Measurements from ENCODE around the gene THRAP3. TPM values are rescaled to one million over a fixed set of nuclear protein-coding genes. Genes with fewer than 3 reads are reported as not detected.

Gene THRAP3
- total and polyA plus RNA-seq, 7 donors = 25.4 to 104 (median 77.8) TPM

DNA sequence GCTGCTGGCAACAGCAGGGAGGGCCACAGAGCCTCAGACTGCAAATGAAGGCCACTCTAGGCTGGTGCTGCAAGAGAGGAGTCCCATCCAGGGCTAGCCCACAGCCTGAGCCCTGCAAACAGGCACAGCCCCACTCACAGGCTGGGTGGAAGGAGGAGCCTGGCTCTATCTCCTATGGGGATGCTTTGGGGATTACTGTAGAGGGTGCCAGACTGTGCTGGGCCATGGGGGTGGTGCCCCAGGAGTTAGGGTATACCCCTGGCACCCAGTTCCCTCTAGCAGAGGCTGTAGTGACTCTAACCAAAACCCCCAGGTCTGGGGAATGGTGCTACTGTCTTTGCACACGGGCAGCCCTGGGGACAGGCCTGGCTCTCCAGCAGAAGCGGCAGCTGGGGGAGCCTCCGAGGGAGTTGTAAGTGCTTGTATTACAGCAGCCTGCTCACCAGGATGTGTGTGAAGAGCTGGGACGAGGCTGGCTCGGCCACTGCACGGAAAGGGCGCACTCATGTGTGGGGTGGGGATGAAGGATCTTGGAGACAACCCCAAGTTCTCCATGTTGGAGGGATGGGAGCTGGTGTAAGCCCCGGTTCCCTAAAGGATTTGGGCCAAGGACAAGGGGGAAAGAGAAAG lies 122.6 kb downstream of the THRAP3 start:
- no peaks in the 10 kb centered on the region for H3K9me3 ChIP-seq
- TF ChIP-seq EP300 (IDR thresholded peaks at IDR 0.05) = no peak
- TF ChIP-seq POLR2AphosphoS5 (IDR thresholded peaks at IDR 0.05) = no peak
- TF ChIP-seq POLR2A (IDR thresholded peaks at IDR 0.05) = no peak
- H3K27me3 ChIP-seq = no peaks in the 10 kb centered on the region
- H3K27ac ChIP-seq = no peak overlapping the region
- peaks cover 34 to 64% (median 49%) of the 10 kb centered on the region in 4 donors for H3K36me3 ChIP-seq
- no peak for DNase-seq
- peaks cover 0 to 36% (median 29%) of the 10 kb centered on the region in 4 donors for H3K4me1 ChIP-seq
- WGBS, 2 donors = 93 to 94% methylated on average over 8 of the region's 8 CpGs
- H3K4me3 ChIP-seq = no peak overlapping the region
- intact Hi-C loops (cut with DNase I) = no loop called here

DNA sequence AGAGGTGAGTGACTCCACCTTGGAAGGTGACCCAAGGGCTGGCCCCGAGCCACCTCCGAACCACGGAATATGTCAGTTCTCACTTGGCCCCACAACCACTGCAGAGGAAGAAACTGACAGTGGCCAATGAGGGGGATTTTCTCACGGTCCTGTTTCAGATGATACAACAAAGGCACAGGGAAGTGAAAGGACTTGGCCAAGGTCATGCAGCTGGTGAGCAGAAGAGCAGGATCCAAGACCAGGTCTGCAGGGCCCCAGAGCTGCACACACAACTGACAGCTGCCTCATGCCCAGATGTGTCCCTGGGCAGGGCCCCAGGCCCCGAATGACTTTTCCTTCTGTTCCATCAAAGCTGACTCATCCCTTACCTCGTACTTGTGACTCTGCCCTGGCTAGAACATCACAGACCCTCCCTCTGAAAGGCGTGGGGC lies 125.0 kb downstream of the THRAP3 start:
- H3K27me3 ChIP-seq = no peaks in the 10 kb centered on the region
- 63 to 65% methylated on average over 7 of the region's 7 CpGs for WGBS, 2 donors
- peaks cover 0 to 47% (median 39%) of the 10 kb centered on the region in 4 donors for H3K4me1 ChIP-seq
- H3K36me3 ChIP-seq = peaks cover 39 to 57% (median 51%) of the 10 kb centered on the region in 4 donors
- H3K27ac ChIP-seq = peak overlapping the region; percentile 77 to 88 (median 81)
- no peak overlapping the region for H3K4me3 ChIP-seq
- H3K9me3 ChIP-seq = no peaks in the 10 kb centered on the region
- DNase-seq = no peak
- intact Hi-C loops (cut with DNase I) = no loop called here
- TF ChIP-seq POLR2AphosphoS5 (IDR thresholded peaks at IDR 0.05) (no peak), EP300 (IDR thresholded peaks at IDR 0.05) (no peak), POLR2A (IDR thresholded peaks at IDR 0.05) (no peak)
- TF ChIP-seq, protein P1, sequence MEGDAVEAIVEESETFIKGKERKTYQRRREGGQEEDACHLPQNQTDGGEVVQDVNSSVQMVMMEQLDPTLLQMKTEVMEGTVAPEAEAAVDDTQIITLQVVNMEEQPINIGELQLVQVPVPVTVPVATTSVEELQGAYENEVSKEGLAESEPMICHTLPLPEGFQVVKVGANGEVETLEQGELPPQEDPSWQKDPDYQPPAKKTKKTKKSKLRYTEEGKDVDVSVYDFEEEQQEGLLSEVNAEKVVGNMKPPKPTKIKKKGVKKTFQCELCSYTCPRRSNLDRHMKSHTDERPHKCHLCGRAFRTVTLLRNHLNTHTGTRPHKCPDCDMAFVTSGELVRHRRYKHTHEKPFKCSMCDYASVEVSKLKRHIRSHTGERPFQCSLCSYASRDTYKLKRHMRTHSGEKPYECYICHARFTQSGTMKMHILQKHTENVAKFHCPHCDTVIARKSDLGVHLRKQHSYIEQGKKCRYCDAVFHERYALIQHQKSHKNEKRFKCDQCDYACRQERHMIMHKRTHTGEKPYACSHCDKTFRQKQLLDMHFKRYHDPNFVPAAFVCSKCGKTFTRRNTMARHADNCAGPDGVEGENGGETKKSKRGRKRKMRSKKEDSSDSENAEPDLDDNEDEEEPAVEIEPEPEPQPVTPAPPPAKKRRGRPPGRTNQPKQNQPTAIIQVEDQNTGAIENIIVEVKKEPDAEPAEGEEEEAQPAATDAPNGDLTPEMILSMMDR (IDR thresholded peaks at IDR 0.05) = no peak

DNA sequence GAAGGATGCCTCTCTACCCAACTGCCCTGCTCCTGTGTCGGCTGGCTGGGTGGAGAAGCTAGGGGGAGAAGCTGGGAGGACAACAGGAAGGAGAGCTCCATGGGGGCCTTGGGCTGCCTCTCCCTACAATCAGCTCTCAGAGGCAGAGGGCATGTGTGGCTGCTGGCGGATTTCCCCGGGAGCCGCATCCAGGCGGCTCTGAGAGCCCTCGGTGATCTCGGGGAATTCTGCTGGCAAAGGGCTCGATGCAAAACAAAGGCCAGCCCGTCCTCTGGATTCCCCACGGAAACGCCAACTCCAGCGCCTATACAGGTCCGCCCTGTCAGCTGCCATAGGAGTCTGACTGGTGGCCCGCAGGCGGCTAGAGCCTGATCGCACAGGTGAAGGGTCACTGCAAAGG lies 125.6 kb downstream of the THRAP3 start:
- intact Hi-C loops (cut with DNase I) = loop anchor here (2.0 kb wide), 1 partner anchor 19 kb away; no protein-coding TSS in a partner anchor
- Histone ChIP-seq H3K4me3 (no peak overlapping the region), H3K4me1 (peaks cover 0 to 47% (median 39%) of the 10 kb centered on the region in 4 donors), H3K27ac (peak overlapping the region; percentile 77 to 88 (median 81)), H3K27me3 (no peaks in the 10 kb centered on the region), H3K9me3 (no peaks in the 10 kb centered on the region), H3K36me3 (peaks cover 39 to 62% (median 52%) of the 10 kb centered on the region in 4 donors)
- TF ChIP-seq, protein P1 (IDR thresholded peaks at IDR 0.05) = no peak
- TF ChIP-seq EP300 (IDR thresholded peaks at IDR 0.05) (no peak), POLR2AphosphoS5 (IDR thresholded peaks at IDR 0.05) (no peak)
- DNase-seq = no peak
- WGBS, 2 donors = 89% methylated on average over 16 of the region's 16 CpGs

DNA sequence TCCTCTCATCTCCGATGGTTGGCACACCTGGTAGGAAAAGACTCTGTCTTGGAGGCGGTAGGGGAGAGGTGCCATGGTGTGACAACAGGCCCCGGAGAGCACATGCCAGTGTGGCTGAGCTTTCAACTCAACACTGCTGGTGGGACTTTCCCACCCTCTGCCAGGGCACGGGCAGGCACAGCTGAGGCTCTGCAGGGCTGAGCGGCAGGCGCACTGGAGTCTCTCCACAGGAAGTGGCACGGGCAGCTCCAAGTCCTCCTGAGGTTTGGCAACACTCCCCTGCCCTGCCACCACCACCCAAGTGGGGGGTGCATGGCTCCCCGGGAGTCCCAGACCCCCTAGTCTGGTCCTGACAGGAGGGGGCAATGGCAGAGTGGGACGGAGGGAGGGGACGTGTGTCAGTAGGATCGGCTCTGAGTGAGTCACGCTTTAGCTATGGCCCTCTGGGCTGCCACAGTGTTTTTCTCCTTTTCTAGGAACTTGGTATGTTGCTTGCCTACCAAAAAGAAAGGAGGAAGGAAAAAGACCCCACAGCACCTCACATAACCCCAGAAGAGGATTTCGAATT lies 126.5 kb downstream of the THRAP3 start:
- Histone ChIP-seq H3K36me3 (peaks cover 33 to 62% (median 51%) of the 10 kb centered on the region in 4 donors), H3K27ac (peak overlapping the region; percentile 77 to 88 (median 81)), H3K9me3 (no peaks in the 10 kb centered on the region), H3K4me1 (peaks cover 0 to 47% (median 39%) of the 10 kb centered on the region in 4 donors), H3K27me3 (no peaks in the 10 kb centered on the region), H3K4me3 (no peak overlapping the region)
- intact Hi-C loops (cut with DNase I) = loop anchor here (2.0 kb wide), 1 partner anchor 18 kb away; no protein-coding TSS in a partner anchor
- DNase-seq = peak; percentile 77
- TF ChIP-seq EP300 (IDR thresholded peaks at IDR 0.05) (no peak), POLR2AphosphoS5 (IDR thresholded peaks at IDR 0.05) (no peak), POLR2A (IDR thresholded peaks at IDR 0.05) (no peak)
- TF ChIP-seq, protein P1 (IDR thresholded peaks at IDR 0.05) = no peak
- 42 to 78% methylated on average over 13 of the region's 13 CpGs for WGBS, 2 donors

DNA sequence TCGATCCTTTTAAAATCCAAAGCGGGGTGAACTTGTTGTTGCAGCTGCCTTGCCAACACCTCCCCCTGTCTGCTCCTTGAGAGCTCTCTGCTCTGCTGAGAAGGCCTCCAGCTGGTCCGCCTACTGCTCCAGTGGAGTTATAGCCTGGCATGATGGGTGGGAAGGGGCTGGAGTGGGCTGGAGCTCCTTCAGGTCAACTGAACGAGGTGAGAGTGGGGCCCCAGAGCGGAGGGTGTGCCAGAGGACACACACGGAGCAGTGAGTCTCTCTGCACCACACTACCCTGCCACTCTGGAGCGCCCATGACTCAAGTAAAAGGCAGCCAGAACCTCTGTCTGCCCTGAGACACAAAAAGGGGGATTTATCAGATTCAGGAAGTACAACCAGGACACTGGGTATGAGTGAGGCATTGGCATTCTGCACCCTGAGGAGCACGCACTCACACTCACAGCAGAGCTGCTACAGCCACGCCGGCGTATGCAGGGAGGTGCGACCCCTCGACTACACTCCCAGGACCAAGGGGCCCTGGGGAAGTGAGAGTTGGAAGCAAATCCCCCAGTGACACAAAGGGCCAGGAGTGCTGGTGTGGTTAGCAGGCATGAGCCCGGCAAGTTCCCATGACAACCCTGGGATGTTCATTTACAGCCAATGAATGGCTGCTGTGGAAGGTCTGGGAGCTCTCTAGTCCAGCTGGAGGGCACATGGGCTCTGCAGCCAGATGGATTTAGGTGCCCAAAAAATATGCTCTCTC lies 127.2 kb downstream of the THRAP3 start:
- 74 to 83% methylated on average over 14 of the region's 14 CpGs for WGBS, 2 donors
- Histone ChIP-seq H3K36me3 (peaks cover 30 to 63% (median 50%) of the 10 kb centered on the region in 4 donors), H3K4me1 (peaks cover 0 to 47% (median 39%) of the 10 kb centered on the region in 4 donors), H3K27me3 (no peaks in the 10 kb centered on the region), H3K27ac (peak overlapping the region; percentile 77 to 88 (median 81)), H3K4me3 (no peak overlapping the region), H3K9me3 (no peaks in the 10 kb centered on the region)
- no peak for DNase-seq
- intact Hi-C loops (cut with DNase I) = loop anchor here (2.0 kb wide), 1 partner anchor 17 kb away; no protein-coding TSS in a partner anchor
- no peak for TF ChIP-seq EP300 (IDR thresholded peaks at IDR 0.05)
- no peak for TF ChIP-seq POLR2AphosphoS5 (IDR thresholded peaks at IDR 0.05)
- TF ChIP-seq, protein P1 (IDR thresholded peaks at IDR 0.05) = peak in 2 of 4 experiments; percentile 15
- no peak for TF ChIP-seq POLR2A (IDR thresholded peaks at IDR 0.05)

Measured in sigmoid colon (tissue), 7 donors.